DMS53 treated with DMSO at 0.1 percent for 48 hours (cell line): Measurements from ENCODE around the gene ENDOV.
"Not testable (repeated sequence)": the region's sequence is repeated elsewhere in the genome, so short reads cannot be mapped to it uniquely, and the experiment has no call there.

ENCODE experiments used
- DNase-seq: peaks from one replicate; lab custom pipeline; 2025; ENCODE audit not compliant: unreplicated experiment; lab: John Stamatoyannopoulos, UW

Gene ENDOV

DNA sequence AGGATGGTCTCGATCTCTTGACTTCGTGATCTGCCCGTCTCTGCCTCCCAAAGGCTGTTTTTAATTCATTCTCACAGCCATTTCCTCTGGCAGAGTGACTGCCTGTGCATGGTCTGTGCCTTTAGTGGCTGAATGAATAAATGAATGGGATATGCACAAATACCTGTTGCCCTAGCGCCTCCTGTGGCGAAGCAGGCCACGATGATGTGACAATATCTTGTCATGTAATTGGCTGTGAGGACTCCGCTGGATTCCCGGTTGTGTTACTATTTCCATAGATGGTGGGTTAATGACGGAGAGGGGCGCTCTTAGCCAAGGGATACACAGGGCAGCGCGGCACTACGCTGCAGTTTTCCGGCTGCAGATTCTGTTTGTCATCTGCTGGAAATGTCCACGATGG, 26.8 kb upstream of the ENDOV start:
- DNase-seq, result no peak

- no peak for DNase-seq
Observed at GRCh38 chr17:80388601-80389000, 26.4 kb upstream of the ENDOV start.

- DNase-seq, result no peak
Observed at GRCh38 chr17:80389011-80389995, 25.7 kb upstream of the ENDOV start.

- DNase-seq, result no peak
Observed at GRCh38 chr17:80393241-80393890, 21.6 kb upstream of the ENDOV start.

DNA sequence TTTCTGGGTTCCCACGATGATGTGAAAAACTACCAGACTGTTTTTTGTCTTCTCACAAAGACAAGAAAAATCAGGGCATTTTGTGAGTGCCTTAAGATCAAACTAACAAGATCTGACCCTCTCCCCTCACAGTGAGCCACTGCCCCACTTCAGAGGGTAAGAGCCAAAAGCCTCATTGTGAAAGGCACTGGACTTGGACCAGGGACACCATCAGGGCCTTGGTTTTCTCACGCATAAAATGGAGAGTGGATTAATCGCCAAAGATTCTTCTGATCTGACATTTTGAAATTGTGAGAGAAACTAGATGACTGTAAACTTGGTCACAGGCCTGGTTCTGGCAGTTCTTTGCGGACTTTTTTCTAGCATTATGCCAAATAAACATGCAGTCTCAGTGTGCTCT, 21.0 kb upstream of the ENDOV start:
- no peak for DNase-seq

- no peak for DNase-seq
Observed at GRCh38 chr17:80394629-80395216, 20.2 kb upstream of the ENDOV start.

- DNase-seq, result no peak
Observed at GRCh38 chr17:80395402-80396151, 19.4 kb upstream of the ENDOV start.

- no peak for DNase-seq
Observed at GRCh38 chr17:80396157-80397033, 18.6 kb upstream of the ENDOV start.

- no peak for DNase-seq
Observed at GRCh38 chr17:80397034-80397387, 18.0 kb upstream of the ENDOV start.

DNA sequence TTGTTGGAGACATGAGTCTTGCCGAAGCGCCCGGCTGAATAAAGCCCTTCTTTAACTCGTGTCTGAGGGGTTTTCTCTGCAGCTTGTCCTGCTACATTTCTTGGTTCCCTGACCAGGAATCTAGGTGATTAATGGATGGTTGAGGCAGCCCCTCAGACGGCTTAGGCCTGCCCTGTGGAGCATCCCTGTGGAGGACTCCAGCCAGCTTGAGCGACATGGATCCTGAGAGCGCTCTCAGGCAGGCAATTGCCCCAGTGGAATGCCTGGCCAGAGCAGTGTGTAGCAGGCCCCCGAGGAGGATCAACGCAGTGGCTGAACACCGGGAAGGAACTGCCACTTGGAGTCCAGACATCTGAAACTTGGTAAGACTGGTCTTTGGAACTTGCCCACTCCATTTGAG, 17.3 kb upstream of the ENDOV start:
- no peak for DNase-seq

DNA sequence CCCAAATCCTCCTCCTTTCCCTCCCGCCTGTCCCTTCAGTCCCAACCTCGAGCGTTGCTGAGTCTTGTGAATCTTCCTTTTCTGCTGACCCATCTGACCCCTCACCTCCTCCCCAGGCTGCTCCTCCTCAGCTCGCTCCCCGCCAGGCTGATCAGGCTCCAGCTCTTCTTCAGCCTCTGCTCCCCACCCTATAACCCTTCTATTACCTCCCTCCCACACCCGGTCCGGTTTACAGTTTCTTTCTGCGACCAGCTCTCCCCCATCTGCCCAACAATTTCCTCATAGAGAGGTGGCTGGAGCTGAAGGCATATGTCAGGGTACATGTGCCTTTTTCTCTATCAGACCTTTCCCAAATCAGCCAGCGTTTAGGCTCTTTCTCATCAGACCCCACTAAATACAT, 13.9 kb upstream of the ENDOV start:
- not testable (repeated sequence) for DNase-seq

DNA sequence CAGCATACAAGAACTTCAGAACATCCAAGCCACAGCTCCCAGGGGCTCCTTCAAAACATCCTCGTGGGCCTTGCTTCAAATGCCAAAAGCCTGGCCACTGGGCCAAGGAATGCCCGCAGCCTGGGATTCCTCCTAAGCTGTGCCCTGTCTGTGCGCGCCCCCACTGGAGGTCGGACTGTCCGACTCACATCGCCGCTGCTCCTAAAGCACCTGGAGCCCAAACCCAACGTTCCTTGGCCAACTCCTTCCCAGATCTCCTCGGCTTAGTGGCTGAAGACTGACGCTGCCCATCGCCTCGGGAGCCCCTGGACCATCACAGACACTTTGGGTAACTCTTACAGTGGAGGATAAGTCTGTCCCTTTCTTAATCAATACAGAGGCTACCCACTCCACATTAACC, 12.9 kb upstream of the ENDOV start:
- not testable (repeated sequence) for DNase-seq

DNA sequence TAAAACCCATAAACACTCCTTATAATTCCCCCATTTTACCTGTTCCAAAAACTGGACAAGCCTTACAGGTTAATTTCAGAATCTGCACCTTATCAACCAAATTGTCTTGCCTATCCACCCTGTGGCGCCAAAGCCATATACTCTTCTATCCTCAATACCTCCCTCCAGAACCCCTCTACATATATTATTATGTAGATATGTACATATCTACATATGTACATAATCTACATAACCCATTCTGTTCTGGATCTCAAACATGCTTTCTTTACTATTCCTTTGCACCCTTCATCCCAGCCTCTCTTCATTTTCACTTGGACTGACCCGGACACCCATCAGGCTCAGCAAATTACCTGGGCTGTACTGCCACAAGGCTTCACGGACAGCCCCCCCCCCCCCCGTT, 12.0 kb upstream of the ENDOV start:
- no peak for DNase-seq

GRCh38 chr17:80406146-80406545, 8.8 kb upstream of the ENDOV start:
- no peak for DNase-seq

- not testable (repeated sequence) for DNase-seq
Observed at GRCh38 chr17:80407917-80408316, 7.0 kb upstream of the ENDOV start.

DNA sequence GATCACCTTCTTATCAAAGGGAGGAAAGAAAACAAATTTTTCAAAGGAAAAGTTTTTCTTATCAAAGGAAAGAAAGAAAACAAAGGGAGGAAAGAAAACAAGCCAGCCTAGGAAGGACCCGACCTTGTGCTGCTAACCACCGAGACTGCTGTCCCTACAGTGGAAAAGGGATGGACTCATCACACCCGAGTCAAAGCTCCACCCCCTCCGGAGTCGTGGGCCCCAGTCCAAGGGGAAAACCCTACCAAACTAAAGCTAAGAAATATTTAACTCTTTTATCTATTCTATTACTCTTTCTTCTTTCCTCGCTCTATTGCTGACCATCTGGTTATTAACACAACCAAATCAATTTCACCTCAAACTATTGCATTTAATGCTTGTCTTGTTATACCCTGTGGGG, 6.1 kb upstream of the ENDOV start:
- no peak for DNase-seq

DNA sequence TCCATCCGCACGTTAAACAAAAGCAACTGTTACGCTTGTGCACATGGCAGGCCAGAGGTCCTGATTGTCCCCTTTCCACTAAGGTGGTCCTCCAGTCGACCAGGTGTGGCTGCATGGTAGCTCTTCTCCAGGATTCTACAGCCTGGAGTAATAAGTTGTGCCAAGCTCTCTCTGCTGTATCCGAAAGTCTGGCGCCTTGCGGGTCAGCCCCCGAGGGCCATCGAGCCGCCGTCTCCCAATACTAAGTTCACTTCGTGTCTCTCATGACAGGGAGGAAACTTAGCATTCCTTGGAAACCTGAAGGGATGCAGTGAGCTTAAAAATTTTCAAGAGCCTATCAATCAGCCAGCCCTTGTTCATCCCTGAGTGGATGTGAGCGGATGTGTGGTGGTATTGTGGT, 5.3 kb upstream of the ENDOV start:
- DNase-seq, result no peak

- not testable (repeated sequence) for DNase-seq
Observed at GRCh38 chr17:80410441-80411087, 4.4 kb upstream of the ENDOV start.

GRCh38 chr17:80413771-80414507, 1.0 kb upstream of the ENDOV start:
- no peak for DNase-seq
